GM18867 (cell line): ENCODE results near the gene ALDH1B1.
"Not testable (repeated sequence)": the region's sequence is repeated elsewhere in the genome, so short reads cannot be mapped to it uniquely, and the experiment has no call there.

ENCODE experiments used
- ATAC-seq: cut with Tn5 transposase; IDR thresholded peaks from one replicate; pipeline ENCODE4 v1.9.1; 2021; ENCODE audit warnings: mild to moderate bottlenecking, moderate library complexity; ENCODE audit not compliant: unreplicated experiment

Gene ALDH1B1

DNA sequence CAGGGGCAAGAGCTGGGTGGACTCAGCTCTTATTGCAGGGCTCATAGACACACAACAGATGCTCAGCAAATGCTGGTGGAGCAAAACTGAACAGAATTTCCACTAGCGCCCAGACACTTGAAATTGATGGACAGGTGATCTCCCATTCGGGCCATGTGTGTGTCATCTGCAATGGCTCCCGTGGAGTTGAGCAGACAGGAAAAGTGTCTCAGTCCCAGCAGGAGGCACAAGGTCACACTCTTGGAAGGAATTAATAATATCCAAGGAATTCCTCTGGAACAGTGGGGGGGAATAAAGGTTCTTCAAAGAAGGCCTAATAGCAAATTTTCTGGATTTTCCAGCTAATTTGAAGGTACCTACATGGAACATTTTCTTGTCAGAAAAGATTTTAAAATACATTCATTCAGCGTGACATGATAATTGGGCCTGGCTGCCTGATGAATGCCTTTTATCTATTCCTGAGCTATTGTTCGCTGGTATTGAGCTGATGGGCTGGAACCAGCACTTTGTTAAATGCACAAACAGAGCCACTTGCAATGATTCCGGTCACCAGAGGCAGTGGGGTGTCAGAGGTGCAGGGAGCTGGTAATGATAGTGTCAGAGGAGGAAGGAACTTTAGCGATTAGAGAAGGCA lies 31.5 kb upstream of the ALDH1B1 start:
- no peak for ATAC-seq

- ATAC-seq, result no peak
These were observed 31.0 kb upstream of the ALDH1B1 start for GRCh38 chr9:38361473-38361850.

GRCh38 chr9:38362852-38363588 lies 29.5 kb upstream of the ALDH1B1 start:
- ATAC-seq, result peak; percentile 68

- no peak for ATAC-seq
These were observed 28.9 kb upstream of the ALDH1B1 start for GRCh38 chr9:38363589-38363925.

DNA sequence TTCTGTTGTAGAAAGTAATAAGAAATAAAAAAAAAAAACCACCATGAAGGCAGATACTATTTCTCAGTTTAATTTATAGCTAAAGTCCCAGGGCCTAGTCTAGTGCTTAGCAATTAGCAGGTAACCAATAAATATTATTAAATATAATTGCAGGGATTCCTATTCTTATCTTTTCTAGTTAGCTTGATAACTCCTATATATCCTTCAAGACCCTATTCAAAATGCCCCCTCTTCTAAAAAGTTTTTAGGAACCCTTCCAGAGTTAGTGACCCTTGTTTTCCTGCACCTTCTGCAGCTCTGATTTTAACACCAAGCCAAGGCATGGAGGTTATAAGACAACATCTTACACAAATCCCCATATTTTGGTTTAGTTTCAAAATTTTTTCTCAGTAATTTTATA lies 24.6 kb upstream of the ALDH1B1 start:
- ATAC-seq, result no peak

- no peak for ATAC-seq
These were observed 23.8 kb upstream of the ALDH1B1 start for GRCh38 chr9:38368731-38369130.

DNA sequence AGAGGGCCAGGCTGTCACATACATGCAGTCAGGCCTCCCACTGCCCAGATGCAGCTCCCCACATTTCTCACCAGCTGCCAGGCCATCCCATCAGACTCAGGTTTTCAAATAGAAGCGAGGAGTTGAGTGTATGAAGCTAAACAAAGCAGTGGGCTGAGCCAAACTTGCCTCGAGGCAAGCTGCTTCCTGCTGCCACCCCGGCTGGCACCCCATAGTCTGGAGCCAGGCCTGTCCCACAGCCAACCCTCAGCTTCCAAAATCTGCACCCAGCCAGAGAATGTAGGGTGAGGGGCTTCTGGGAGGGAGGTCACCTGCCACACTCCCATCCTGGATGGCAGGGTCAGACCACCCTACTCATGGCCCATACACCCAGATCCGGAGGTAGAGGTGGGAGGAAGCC lies 22.3 kb upstream of the ALDH1B1 start:
- ATAC-seq, result no peak

DNA sequence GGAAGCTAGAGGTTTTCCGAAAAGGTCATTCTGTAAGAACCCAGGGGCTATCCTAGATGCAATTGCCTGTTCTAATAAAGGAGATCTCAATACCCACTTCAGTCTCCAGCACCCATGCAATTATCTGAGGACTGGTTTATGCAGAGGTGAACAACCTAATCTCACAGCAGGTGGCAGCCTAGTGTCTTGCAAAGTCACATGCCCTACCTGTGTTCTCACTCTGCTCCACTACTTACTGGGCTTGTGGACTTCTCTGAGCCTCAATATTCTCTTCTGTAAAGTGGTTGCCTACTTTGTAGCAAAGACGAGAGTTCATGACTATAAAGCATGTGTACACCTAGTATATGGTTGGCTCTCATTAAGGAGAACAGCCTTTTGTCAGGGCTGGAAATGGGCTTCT lies 21.0 kb upstream of the ALDH1B1 start:
- ATAC-seq, result peak; percentile 90

GRCh38 chr9:38372762-38373619 lies 19.5 kb upstream of the ALDH1B1 start:
- no peak for ATAC-seq

DNA sequence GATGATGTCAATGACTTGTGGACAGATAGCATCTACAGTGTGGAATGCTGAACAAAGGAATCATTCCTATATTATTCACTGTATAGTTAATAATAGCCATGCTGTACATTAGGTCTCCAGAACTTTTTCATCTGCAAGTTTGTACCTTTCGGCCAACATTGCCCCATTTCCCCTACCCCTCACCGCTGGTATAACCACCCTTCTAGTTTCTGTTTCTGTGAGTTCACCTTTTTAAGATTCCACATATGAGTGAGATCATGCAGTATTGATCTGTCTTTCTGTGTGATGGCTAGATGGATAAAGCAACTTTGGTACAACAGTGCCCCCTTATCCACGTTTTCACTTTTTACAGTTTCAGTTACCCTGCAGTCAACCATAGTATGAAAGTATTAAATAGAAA lies 18.8 kb upstream of the ALDH1B1 start:
- ATAC-seq, result peak; percentile 49

DNA sequence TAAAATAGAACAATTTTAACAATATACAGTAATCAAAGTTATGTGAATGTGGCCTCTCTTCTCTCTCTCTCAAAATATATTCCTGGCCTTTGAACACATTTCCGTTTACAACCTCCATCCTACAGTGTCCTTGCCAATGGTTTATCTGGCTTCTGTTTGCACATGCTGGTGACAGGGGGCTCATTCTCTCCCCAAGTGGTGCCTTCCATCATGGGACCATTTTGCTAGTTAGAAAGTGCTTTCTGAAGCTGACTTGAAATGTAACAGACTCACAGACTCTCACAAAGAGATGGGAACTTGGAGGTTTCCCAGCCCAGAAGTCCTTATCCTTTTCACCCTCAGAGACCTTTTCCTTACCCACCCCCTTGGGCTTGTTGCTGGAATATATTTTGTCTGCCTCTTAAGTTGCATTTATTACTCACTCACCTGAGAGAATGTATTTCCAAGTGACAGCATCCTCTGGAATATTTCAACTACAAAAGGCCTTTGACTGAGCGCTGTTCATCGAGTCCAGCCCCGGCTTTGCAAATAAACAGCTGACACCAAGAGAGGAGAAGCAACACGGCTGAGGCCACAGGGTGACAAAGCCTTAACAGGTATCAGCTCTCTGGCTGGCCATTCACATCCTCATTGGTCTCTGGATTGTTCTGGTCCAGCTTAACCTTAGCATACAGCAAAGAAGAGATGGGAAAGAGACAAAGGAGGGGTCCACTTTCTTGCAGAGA lies 17.5 kb upstream of the ALDH1B1 start:
- no peak for ATAC-seq

GRCh38 chr9:38375572-38375963 lies 16.9 kb upstream of the ALDH1B1 start:
- no peak for ATAC-seq

DNA sequence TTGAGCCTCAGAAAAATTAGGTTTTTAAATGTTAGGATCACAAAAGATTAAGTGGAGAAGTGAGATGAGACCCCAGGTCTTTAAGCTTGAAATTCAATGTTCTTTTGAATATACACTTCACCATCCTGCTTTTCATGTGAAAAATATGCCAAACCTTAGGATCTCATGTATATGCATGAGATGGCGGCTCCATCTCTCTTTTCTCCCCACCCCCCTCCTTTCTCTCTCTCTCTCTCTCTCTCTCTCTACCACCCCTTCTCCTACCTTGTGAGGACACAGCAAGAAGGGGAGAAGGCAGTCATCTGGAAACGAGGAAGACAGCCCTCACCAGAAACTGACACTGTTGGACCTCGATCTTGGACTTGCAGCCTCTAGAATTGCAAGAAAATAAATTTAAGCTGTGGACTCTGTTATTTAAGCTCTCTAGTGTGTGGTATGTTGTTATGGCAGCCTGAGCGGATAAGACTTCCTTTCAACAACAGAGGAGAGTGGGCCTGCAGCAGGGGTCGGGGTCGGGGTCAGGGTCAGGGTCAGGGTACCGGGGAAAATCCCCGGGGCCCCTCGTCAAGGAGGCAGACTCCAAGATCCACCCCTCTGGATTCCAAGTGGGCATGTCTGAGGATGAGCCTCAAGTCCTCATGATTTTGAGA lies 16.4 kb upstream of the ALDH1B1 start:
- ATAC-seq, result no peak

- ATAC-seq, result not testable (repeated sequence)
These were observed 15.0 kb upstream of the ALDH1B1 start for GRCh38 chr9:38377336-38378083.

GRCh38 chr9:38380230-38380871 lies 12.2 kb upstream of the ALDH1B1 start:
- ATAC-seq, result no peak

DNA sequence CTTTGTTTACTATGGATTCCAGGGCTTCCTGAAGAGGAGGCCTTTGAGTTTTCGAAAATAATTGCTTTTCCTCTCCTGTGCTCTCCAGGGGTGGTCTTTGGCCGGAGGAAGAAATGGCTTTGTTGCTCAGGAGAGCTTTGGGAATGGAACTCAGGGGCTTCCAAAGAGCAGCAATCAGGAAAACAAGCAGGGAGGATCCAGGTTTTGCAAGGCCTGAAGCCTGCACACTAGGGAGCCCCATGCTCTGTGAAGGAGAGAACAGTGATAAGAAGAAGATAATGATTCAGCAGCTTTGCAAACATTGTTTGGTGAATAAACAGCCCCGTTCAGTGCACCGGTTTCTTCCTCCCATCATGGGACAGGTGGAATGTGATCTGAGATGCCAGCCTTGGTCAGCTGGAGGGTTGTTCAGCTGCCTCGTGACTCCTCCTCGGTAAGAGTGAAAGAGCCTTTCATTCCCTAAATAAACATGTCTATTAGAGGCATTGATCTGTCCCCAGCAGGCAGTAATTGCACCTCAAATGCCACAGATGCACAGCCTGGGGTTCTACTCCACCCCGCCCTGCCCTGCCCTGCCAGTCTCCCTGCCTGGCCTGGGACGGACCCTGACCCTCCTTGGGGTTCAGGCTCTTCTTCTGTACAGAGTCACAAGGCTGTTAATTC lies 11.5 kb upstream of the ALDH1B1 start:
- ATAC-seq, result no peak

DNA sequence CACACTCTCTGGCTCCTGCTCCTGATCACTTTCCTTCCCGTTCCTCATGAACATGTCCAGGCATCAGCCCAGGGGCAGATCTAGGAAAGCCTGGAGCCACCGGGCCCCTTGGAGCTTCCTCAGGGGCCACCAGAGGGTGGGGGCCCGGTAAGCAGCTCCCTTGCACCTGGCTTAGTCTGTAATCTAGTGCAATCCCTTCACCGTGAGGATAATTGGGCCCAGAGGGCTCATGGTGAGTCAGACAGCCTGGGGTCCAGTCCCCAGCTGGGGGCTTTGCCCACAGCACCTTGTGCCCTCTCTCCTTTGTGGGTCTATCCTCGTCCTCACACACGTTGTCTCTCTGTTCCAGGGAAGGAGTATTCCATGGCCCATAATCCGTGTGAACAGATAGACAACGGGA lies 10.4 kb upstream of the ALDH1B1 start:
- no peak for ATAC-seq

DNA sequence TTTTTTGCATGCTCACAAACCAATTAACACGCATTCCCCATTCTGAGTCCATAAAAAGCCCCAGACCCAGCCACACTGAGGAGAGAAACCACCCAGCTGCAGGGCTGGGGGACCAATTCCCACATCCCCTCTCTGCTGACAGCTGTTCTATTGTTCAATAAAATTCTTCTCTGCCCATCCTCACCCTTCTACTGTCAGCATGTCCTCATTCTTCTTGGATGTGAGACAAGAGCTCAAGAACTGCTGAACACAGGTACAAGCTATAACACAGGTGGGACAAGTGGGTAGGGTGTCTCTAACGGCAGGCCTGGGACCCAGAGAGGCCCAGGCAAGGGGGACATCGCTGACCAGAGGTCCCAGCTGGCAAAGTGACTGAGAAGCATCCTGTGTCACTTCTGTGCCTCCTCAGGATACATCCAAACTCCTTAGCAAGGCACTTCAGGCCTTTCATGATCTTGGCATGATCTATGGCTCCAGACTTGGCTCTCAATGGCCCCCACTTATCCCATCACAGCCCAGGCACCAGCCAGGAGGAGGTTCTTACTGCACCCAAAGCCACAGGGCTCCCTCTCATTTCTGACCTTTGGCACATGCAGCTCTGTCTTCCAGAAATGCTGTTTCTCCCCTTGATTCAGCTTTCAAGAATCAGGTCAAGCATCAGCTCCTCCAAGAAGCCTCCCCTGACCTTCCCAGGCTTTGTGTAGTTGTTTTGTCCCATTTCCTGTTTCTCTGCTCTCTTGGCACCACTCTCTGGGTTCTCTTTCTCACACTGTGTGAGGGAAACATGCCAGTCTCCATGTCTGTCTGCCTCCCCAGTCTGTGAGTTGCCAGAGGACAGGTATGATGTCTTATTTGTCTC lies 7.3 kb upstream of the ALDH1B1 start:
- ATAC-seq, result no peak
